ENCODE results near the gene RIC8B.

The RIC8B gene

GRCh38 chr12:106767206-106767605 is 7.3 kb upstream of the RIC8B start:
- DNase-seq (ENCODE audit: low read depth): no peak
- TF ChIP-seq, protein P1, sequence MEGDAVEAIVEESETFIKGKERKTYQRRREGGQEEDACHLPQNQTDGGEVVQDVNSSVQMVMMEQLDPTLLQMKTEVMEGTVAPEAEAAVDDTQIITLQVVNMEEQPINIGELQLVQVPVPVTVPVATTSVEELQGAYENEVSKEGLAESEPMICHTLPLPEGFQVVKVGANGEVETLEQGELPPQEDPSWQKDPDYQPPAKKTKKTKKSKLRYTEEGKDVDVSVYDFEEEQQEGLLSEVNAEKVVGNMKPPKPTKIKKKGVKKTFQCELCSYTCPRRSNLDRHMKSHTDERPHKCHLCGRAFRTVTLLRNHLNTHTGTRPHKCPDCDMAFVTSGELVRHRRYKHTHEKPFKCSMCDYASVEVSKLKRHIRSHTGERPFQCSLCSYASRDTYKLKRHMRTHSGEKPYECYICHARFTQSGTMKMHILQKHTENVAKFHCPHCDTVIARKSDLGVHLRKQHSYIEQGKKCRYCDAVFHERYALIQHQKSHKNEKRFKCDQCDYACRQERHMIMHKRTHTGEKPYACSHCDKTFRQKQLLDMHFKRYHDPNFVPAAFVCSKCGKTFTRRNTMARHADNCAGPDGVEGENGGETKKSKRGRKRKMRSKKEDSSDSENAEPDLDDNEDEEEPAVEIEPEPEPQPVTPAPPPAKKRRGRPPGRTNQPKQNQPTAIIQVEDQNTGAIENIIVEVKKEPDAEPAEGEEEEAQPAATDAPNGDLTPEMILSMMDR (IDR thresholded peaks at IDR 0.05; ENCODE audit: control insufficient read depth, extremely low read depth, insufficient read depth): no peak
- no peak overlapping the region for H3K4me3 ChIP-seq (ENCODE audit: low read depth, low read length)

- TF ChIP-seq, protein P1 (IDR thresholded peaks at IDR 0.05; ENCODE audit: control insufficient read depth, extremely low read depth, insufficient read depth): no peak
- no peak overlapping the region for H3K4me3 ChIP-seq (ENCODE audit: low read depth, low read length)
- no peak for DNase-seq (ENCODE audit: low read depth)
Measured at GRCh38 chr12:106767954-106768822, 6.3 kb upstream of the RIC8B start.

DNA sequence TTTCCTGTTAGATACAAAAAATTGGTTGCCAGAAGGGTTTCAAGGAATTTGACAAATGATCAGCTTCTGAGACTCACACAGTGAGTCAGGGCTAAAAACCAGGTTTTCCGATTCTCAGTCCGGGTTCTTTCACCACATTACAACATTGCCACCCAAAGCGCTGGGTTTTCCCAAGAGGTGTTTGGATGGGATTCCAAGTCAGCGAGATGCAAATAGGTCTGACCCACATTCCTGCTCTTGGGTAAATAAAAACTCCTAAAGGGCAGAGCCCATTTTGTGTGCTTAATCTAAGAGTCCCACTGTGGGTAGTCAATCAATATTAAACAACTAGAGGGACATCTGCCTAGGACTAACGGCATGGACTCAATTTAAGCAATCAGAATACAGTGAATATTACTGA is 5.4 kb upstream of the RIC8B start:
- TF ChIP-seq, protein P1 (IDR thresholded peaks at IDR 0.05; ENCODE audit: control insufficient read depth, extremely low read depth, insufficient read depth): no peak
- H3K4me3 ChIP-seq (ENCODE audit: low read depth, low read length): no peak overlapping the region
- no peak for DNase-seq (ENCODE audit: low read depth)

- DNase-seq (ENCODE audit: low read depth): no peak
- TF ChIP-seq, protein P1 (IDR thresholded peaks at IDR 0.05; ENCODE audit: control insufficient read depth, extremely low read depth, insufficient read depth): no peak
- no peak overlapping the region for H3K4me3 ChIP-seq (ENCODE audit: low read depth, low read length)
Measured at GRCh38 chr12:106769546-106769945, 4.9 kb upstream of the RIC8B start.

DNA sequence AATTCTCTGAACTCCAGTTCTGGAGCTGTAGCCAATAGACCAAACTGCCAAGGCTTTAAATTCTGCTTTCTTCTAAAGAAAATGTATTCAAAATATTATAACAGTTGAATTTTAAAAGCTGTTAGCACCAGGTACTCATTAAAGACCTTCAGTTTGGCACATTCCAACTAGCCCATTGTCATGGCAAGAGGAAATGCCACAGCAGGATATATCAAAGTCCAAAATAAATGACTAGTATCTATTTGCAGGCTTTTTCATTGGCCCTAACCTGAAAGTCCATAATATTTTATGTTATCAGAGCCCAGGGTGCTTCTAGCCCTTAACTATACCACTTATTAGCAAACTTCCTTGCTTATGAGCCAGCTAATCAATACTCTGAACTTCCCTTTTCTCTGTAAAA is 3.1 kb upstream of the RIC8B start:
- H3K4me3 ChIP-seq (ENCODE audit: low read depth, low read length): no peak overlapping the region
- TF ChIP-seq, protein P1 (IDR thresholded peaks at IDR 0.05; ENCODE audit: control insufficient read depth, extremely low read depth, insufficient read depth): no peak
- no peak for DNase-seq (ENCODE audit: low read depth)

DNA sequence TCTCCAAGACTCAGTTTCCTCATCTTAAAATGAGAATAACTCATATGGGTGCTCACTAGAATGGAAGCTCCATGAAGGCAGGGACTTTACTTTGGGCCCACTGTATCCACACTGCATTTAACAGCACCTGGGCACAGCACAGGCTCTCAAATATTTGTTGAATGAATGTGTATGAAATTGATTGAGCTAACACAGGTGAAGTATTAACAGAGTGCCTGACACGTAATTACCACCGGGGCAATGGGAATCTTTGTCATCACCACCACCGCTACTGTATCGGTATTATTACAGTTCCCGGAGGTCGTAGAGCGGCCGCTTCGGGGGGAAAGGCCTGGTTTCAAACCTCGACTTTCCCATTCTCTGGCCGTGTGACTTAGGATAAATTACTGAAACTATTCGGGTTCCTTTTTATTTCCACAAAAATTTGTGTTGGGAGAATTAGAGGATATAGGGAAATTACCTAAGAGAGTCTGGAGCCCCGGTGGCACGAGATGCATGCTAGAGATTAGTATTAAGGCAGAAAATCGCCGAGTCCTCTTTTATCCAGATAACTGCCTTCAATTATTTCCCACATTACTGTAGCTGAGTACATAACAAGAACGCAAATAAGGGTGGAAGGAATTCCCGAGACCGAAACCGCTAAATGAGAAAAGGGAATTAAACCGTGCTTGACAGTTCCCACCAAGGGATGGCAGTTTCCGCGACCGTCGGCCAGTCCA is 1.0 kb upstream of the RIC8B start:
- peak overlapping the region; percentile 85 for H3K4me3 ChIP-seq (ENCODE audit: low read depth, low read length)
- DNase-seq (ENCODE audit: low read depth): no peak
- TF ChIP-seq, protein P1 (IDR thresholded peaks at IDR 0.05; ENCODE audit: control insufficient read depth, extremely low read depth, insufficient read depth): no peak

All from LNCaP clone FGC (cell line).